PFSK-1 (cell line): ENCODE data around the gene ZFTA.

ENCODE experiments used
- POLR2AphosphoS5 ChIP-seq: IDR thresholded peaks from 2 replicates; pipeline ENCODE4 v1.6.1; 2012; ENCODE audit warnings: low read depth, mild to moderate bottlenecking, control low read depth, low read length, moderate library complexity
- REST ChIP-seq, 2 experiments: IDR thresholded peaks; 2 replicates each; pipeline versions ENCODE4 v1.6.1 to v1.8.0; 2011 to 2012; ENCODE audit warnings: low read depth in 2 of 2, low read length in 2 of 2, control low read depth in 1 of 2, inconsistent platforms in 1 of 2, mild to moderate bottlenecking in 1 of 2, moderate library complexity in 1 of 2; ENCODE audit not compliant: insufficient read depth in 1 of 2

GRCh38 chr11:63782749-63783148 is 14.2 kb upstream of the ZFTA start:
- TF ChIP-seq REST (IDR thresholded peaks at IDR 0.05; ENCODE audit: insufficient read depth in 1 of 2, low read depth in 2 of 2, low read length in 2 of 2) = no peak
- TF ChIP-seq POLR2AphosphoS5 = no peak
